HL-60 (cell line): ENCODE data around the gene C20orf173.

Experiments
- DNase-seq, 2 experiments: peaks; one replicate each; pipeline ENCODE4 v3.0.0-alpha.2; 2010 to 2020; ENCODE audit warnings: low read depth in 1 of 2, low spot score in 1 of 2
- H3K27ac ChIP-seq: fragments of 250-450 bp; sonication (Bioruptor Pico); replicated peaks from 2 replicates; pipeline ENCODE4 v1.5.1; 2020; ENCODE audit warnings: mild to moderate bottlenecking, moderate library complexity
- H3K27me3 ChIP-seq: fragments of 250-450 bp; sonication (Bioruptor Pico); 2 replicates; pipeline ENCODE4 v1.5.1; 2021; ENCODE audit warnings: mild to moderate bottlenecking, moderate library complexity; ENCODE audit not compliant: insufficient read depth, poor library complexity, severe bottlenecking
- H3K4me3 ChIP-seq: replicated peaks from 2 replicates; pipeline ENCODE4 v1.5.1; 2011; ENCODE audit warnings: mild to moderate bottlenecking, control low read depth, low read length; ENCODE audit not compliant: insufficient read depth
- CTCF ChIP-seq: IDR thresholded peaks from one replicate; pipeline ENCODE4 v1.5.1; 2011; ENCODE audit warnings: low read length, control low read depth, inconsistent platforms; ENCODE audit not compliant: insufficient read depth
- GABPA ChIP-seq: IDR thresholded peaks from 2 replicates; pipeline ENCODE4 v1.6.1; 2012; ENCODE audit warnings: low read depth
- POLR2AphosphoS5 ChIP-seq: IDR thresholded peaks from 2 replicates; pipeline ENCODE4 v1.6.1; 2012; ENCODE audit warnings: low read depth
- REST ChIP-seq: IDR thresholded peaks from 2 replicates; pipeline ENCODE4 v1.6.1; 2012; ENCODE audit warnings: low read depth; ENCODE audit not compliant: insufficient replicate concordance
- SPI1 ChIP-seq: IDR thresholded peaks from 2 replicates; pipeline ENCODE4 v1.6.1; 2012; ENCODE audit warnings: low read depth, mild to moderate bottlenecking, borderline replicate concordance

C20orf173 gene

GRCh38 chr20:35508493-35509218 lies 20.8 kb downstream of the C20orf173 start:
- no peak overlapping the region for H3K27ac ChIP-seq
- DNase-seq, result no peak
- no peak for TF ChIP-seq POLR2AphosphoS5
- TF ChIP-seq CTCF, result no peak
- no peak for TF ChIP-seq SPI1
- TF ChIP-seq REST, result no peak
- TF ChIP-seq GABPA, result no peak
- H3K4me3 ChIP-seq, result no peak overlapping the region
- H3K27me3 ChIP-seq, result no peaks in the 10 kb centered on the region

GRCh38 chr20:35506872-35507638 lies 22.4 kb downstream of the C20orf173 start:
- Histone ChIP-seq H3K27me3 (no peaks in the 10 kb centered on the region), H3K4me3 (no peak overlapping the region), H3K27ac (no peak overlapping the region)
- DNase-seq, result no peak
- TF ChIP-seq CTCF, result no peak
- TF ChIP-seq GABPA, result no peak
- TF ChIP-seq REST, result no peak
- no peak for TF ChIP-seq SPI1
- no peak for TF ChIP-seq POLR2AphosphoS5

GRCh38 chr20:35506179-35506578 lies 23.3 kb downstream of the C20orf173 start:
- Histone ChIP-seq H3K27me3 (no peaks in the 10 kb centered on the region), H3K4me3 (no peak overlapping the region), H3K27ac (no peak overlapping the region)
- TF ChIP-seq POLR2AphosphoS5 (no peak), SPI1 (no peak), GABPA (no peak), CTCF (no peak), REST (no peak)
- DNase-seq, result no peak
